ENCODE data around the gene NR2C2.
A peak's percentile ranks its signal among the peaks of the same experiment; 100 is the strongest.

NR2C2 gene

GRCh38 chr3:15065550-15066007 is 118.2 kb downstream of the NR2C2 start:
- no peak for DNase-seq

GRCh38 chr3:15066467-15066866 is 119.1 kb downstream of the NR2C2 start:
- DNase-seq = no peak

DNA sequence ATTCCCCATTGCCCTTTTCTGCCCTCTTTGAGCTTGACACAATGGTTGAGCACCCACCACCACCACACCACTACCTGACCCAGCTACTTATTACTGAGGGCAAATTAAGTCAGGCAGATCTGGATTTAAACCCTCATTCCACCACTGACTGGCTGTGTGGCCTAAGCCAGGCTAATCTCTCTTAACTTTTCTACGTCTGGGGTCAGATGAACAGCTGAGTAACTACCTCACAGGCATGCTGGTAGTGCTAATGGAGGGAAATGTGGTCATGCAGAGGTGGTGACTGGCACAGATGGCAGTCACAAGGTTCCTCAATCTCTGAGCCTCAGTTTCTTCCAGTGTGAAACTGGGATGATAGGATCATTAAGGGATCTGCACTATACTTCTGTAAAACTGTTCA is 122.1 kb downstream of the NR2C2 start:
- DNase-seq = no peak

- no peak for DNase-seq
Observed at GRCh38 chr3:15071699-15072098, 124.3 kb downstream of the NR2C2 start.

GRCh38 chr3:15074500-15074899 is 127.1 kb downstream of the NR2C2 start:
- no peak for DNase-seq

- DNase-seq = no peak
Observed at GRCh38 chr3:15079091-15079490, 131.7 kb downstream of the NR2C2 start.

DNA sequence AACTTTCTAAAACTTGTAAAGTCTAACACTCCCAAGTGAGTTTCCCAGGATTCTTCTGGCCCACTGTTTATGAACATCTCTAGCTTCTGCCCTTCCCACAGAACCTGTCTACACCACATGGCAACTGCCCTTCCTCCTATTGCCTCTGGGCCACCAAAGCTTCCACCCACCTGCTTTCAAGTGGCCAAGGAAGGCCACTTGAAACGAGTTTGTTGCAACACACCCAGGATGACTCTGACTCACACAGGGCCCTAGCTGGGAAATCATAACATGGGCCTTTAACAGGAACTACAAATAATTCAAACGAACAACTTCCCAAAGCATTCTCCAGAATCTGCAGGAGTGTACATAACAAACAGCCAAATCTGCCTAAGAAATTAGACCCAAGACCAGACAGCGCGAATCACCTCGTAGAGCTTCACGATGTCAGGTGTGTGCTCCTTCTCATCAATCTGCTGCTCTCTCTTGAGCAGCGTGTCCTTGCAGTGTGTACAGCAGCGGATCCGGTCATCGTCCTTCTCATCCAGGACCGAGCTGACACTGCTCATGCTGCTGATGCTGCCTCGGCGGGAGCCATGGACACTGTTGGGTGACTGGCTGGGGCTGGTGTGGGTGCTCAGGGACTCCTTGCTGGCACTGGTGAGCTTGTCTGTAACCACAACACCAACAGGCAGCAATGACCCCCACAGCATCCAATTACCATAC is 134.7 kb downstream of the NR2C2 start:
- DNase-seq = no peak

- no peak for DNase-seq
Observed at GRCh38 chr3:15083252-15083651, 135.9 kb downstream of the NR2C2 start.

DNA sequence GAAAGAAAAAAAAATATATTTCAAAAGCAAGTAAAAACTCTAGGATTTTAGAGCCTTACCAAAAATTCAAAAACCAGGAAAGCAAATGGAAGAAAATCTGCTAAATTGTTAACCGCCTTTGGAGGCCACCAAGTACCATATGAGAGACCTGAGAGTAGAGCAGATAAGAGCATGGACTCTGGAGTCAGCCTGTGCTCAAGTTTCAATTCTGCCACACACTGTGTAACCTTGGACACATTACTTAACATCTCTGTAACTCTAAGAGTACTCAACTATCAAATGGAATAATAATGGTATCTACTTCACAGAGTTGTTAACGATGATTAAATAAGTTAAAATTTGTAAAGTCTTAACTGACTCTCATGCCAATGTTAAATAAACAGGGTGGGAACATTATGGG is 138.9 kb downstream of the NR2C2 start:
- DNase-seq = no peak

DNA sequence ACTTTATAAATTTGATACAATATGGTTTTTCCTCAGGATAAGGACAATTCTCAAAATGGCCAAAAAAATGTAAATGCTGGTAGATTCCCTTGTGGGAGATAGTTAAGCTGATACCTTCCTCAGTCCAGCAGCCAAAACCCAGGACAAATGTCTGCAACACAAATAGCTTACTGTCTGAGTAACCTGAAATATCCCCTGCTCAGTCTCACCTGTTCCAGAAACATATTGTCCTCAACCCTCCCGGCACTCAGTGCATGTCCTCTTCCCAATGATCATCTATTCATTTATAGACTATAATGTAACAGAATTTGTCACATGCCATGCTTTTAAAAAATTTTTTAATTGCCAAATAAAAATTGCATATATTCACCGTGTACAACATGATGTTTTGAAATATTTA is 139.3 kb downstream of the NR2C2 start:
- no peak for DNase-seq

GRCh38 chr3:15089201-15089600 is 141.8 kb downstream of the NR2C2 start:
- no peak for DNase-seq

DNA sequence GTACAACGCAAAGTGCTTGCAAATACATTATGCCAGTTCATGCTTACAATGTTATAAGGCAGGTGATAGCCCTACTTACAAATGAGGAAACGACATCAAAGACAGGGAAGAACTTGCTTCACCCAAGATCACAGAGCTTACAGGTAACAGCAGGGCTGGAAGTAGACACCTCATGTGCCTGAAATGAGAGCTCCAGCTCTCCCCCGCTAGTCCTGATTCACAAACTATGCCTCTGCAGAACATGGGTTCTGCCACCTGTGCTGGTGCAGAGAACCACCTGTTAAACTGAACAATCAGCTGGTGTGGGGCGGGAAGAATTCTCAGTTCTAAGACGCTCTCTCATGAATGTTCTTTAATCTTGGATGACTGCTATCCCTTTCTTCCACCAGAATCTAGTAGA is 144.2 kb downstream of the NR2C2 start:
- DNase-seq = no peak

- DNase-seq = no peak
Observed at GRCh38 chr3:15092686-15093085, 145.3 kb downstream of the NR2C2 start.

- DNase-seq = no peak
Observed at GRCh38 chr3:15094187-15094875, 146.9 kb downstream of the NR2C2 start.

DNA sequence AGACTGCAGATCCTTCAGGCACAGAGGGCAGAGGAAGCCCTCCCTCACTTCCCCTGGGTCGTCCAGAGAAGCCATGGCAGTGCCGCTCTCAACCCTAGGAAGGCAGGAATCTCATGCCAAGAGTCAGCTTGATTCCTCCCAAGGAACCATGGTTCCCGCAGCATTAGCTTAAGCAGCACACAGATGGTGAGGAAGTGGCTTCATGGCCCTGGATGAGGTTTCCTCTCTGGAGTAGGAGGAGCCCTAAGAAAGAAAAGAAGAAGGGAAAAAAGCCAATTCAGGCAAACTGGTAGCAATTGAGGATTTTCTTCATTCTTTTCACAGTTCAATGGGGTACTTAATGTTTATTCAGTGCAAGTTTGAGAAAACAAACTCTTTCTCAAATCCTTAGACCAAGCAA is 148.7 kb downstream of the NR2C2 start:
- DNase-seq = no peak

GRCh38 chr3:15097891-15098290 is 150.5 kb downstream of the NR2C2 start:
- DNase-seq = peak; percentile 14

Measured in NK-92 treated with Interleukin-12 subunit alpha and Interleukin-12 subunit beta, amount 100 ng/mL, for 24 hours (cell line).